Activated naive CD8-positive, alpha-beta T cell treated with anti-CD3 and anti-CD28 coated beads, Interleukin-2, amount 50 U/mL, for 16 hours (primary cell): ENCODE results near the gene NDUFS4.
"Not testable (repeated sequence)": the region's sequence is repeated elsewhere in the genome, so short reads cannot be mapped to it uniquely, and the experiment has no call there.

Experiments
- DNase-seq: peaks from one replicate; pipeline ENCODE4 v3.0.0-alpha.2; 2020; ENCODE audit warnings: low read depth, low spot score

NDUFS4 gene

GRCh38 chr5:53575101-53575500 is 14.7 kb downstream of the NDUFS4 start:
- no peak for DNase-seq

- no peak for DNase-seq
Measured at GRCh38 chr5:53575831-53576230, 15.4 kb downstream of the NDUFS4 start.

GRCh38 chr5:53576674-53577073 is 16.2 kb downstream of the NDUFS4 start:
- no peak for DNase-seq

GRCh38 chr5:53578854-53579253 is 18.4 kb downstream of the NDUFS4 start:
- no peak for DNase-seq

- no peak for DNase-seq
Measured at GRCh38 chr5:53580547-53580946, 20.1 kb downstream of the NDUFS4 start.

- no peak for DNase-seq
Measured at GRCh38 chr5:53582225-53582624, 21.8 kb downstream of the NDUFS4 start.

GRCh38 chr5:53590759-53591158 is 30.3 kb downstream of the NDUFS4 start:
- no peak for DNase-seq

- DNase-seq, result no peak
Measured at GRCh38 chr5:53594419-53594818, 34.0 kb downstream of the NDUFS4 start.

- DNase-seq, result no peak
Measured at GRCh38 chr5:53597894-53598293, 37.5 kb downstream of the NDUFS4 start.

GRCh38 chr5:53601570-53601969 is 41.1 kb downstream of the NDUFS4 start:
- DNase-seq, result no peak

- DNase-seq, result no peak
Measured at GRCh38 chr5:53603009-53603687, 42.7 kb downstream of the NDUFS4 start.

GRCh38 chr5:53604309-53604708 is 43.9 kb downstream of the NDUFS4 start:
- no peak for DNase-seq

GRCh38 chr5:53607886-53608285 is 47.4 kb downstream of the NDUFS4 start:
- no peak for DNase-seq

- DNase-seq, result not testable (repeated sequence)
Measured at GRCh38 chr5:53608897-53609296, 48.5 kb downstream of the NDUFS4 start.

- no peak for DNase-seq
Measured at GRCh38 chr5:53613061-53613460, 52.6 kb downstream of the NDUFS4 start.

GRCh38 chr5:53613536-53613935 is 53.1 kb downstream of the NDUFS4 start:
- no peak for DNase-seq

GRCh38 chr5:53614376-53614885 is 54.0 kb downstream of the NDUFS4 start:
- DNase-seq, result no peak

- DNase-seq, result no peak
Measured at GRCh38 chr5:53616939-53617549, 56.6 kb downstream of the NDUFS4 start.

GRCh38 chr5:53631251-53631650 is 70.8 kb downstream of the NDUFS4 start:
- DNase-seq, result no peak

GRCh38 chr5:53642061-53642460 is 81.6 kb downstream of the NDUFS4 start:
- no peak for DNase-seq

GRCh38 chr5:53643445-53643844 is 83.0 kb downstream of the NDUFS4 start:
- DNase-seq, result no peak

- DNase-seq, result no peak
Measured at GRCh38 chr5:53645078-53645477, 84.6 kb downstream of the NDUFS4 start.

GRCh38 chr5:53649352-53649751 is 88.9 kb downstream of the NDUFS4 start:
- DNase-seq, result no peak
